IMR-90 (cell line): ENCODE results near the gene MIA2. TPM values are rescaled to one million over a fixed set of nuclear protein-coding genes. Genes with fewer than 3 reads are reported as not detected.

Experiments
- ATAC-seq: fragments of 200-7000 bp; cut with Tn5 transposase; 2 replicates; pipeline ENCODE4 v1.9.1; 2020; ENCODE audit warnings: low read depth, mild to moderate bottlenecking, moderate library complexity
- BruUV-seq: library from RNA; stranded (reverse); fragments of 400-500 nt; replicated peaks from 2 replicates; lab custom pipeline; 2021; lab: Mats Ljungman, UMichigan
- CTCF ChIA-PET: fragments of 300-600 bp; formaldehyde crosslinking; extraction: SDS; loops from one replicate; lab custom pipeline; 2021; ENCODE audit warnings: antibody characterized with exemption; lab: Yijun Ruan, JAX
- POLR2A ChIA-PET: fragments of 300-600 bp; sonication (Branson Sonifier 250); formaldehyde crosslinking; loops from one replicate; lab custom pipeline; 2022; ENCODE audit warnings: antibody characterized with exemption; ENCODE audit not compliant: unreplicated experiment; lab: Charles Lee
- DNase-seq: peaks from one replicate; pipeline ENCODE4 v3.0.0; 2013
- H2AFZ ChIP-seq: replicated peaks from 2 replicates; pipeline ENCODE3; 2013; ENCODE audit warnings: low read length, mild to moderate bottlenecking; ENCODE audit not compliant: poor library complexity
- H2AK5ac ChIP-seq: 2 replicates; pipeline ENCODE4 v1.6.1; 2013; ENCODE audit warnings: low read depth, low read length, inconsistent platforms
- H2AK9ac ChIP-seq: replicated peaks from 2 replicates; pipeline ENCODE3; 2013; ENCODE audit warnings: mild to moderate bottlenecking, low read depth, low read length, moderate library complexity; ENCODE audit not compliant: poor library complexity
- H2BK120ac ChIP-seq: 2 replicates; pipeline ENCODE4 v1.6.1; 2013; ENCODE audit warnings: low read depth, low read length, inconsistent platforms
- H2BK15ac ChIP-seq: 3 replicates; pipeline ENCODE4 v1.6.1; 2013; ENCODE audit warnings: low read depth, low read length, inconsistent platforms
- H2BK20ac ChIP-seq: 2 replicates; pipeline ENCODE4 v1.6.1; 2013; ENCODE audit warnings: low read depth, mild to moderate bottlenecking, inconsistent platforms, low read length, moderate library complexity
- H2BK5ac ChIP-seq: 2 replicates; pipeline ENCODE4 v1.6.1; 2013; ENCODE audit warnings: mild to moderate bottlenecking, low read depth, low read length, inconsistent platforms; ENCODE audit not compliant: poor library complexity, severe bottlenecking
- H3K14ac ChIP-seq: replicated peaks from 2 replicates; pipeline ENCODE4 v1.6.1; 2013; ENCODE audit warnings: low read depth, low read length, inconsistent platforms
- H3K18ac ChIP-seq: 2 replicates; pipeline ENCODE4 v1.6.1; 2013; ENCODE audit warnings: low read depth, low read length, control low read depth
- H3K23ac ChIP-seq: 2 replicates; pipeline ENCODE4 v1.6.1; 2013; ENCODE audit warnings: low read depth, low read length, inconsistent platforms
- H3K27ac ChIP-seq: 2 replicates; pipeline ENCODE4 v1.5.1; 2013; ENCODE audit warnings: mild to moderate bottlenecking, control low read depth, low read length; ENCODE audit not compliant: insufficient read depth
- H3K27me3 ChIP-seq: 2 replicates; pipeline ENCODE4 v1.6.1; 2013; ENCODE audit warnings: low read length; ENCODE audit not compliant: control insufficient read depth, insufficient read depth
- H3K36me3 ChIP-seq: 2 replicates; pipeline ENCODE4 v1.6.1; 2013; ENCODE audit warnings: low read length, mixed read lengths; ENCODE audit not compliant: control insufficient read depth, insufficient read depth
- H3K4ac ChIP-seq: 2 replicates; pipeline ENCODE4 v1.6.1; 2013; ENCODE audit warnings: low read depth, low read length, inconsistent platforms
- H3K4me1 ChIP-seq: 2 replicates; pipeline ENCODE4 v1.6.1; 2013; ENCODE audit warnings: low read length, mixed read lengths; ENCODE audit not compliant: control insufficient read depth, insufficient read depth
- H3K4me2 ChIP-seq: 2 replicates; pipeline ENCODE4 v1.6.1; 2013; ENCODE audit warnings: low read depth, mild to moderate bottlenecking, control low read depth, low read length, moderate library complexity
- H3K4me3 ChIP-seq: 2 replicates; pipeline ENCODE4 v1.5.1; 2013; ENCODE audit warnings: low read depth, mild to moderate bottlenecking, control low read depth, low read length, moderate library complexity; ENCODE audit not compliant: insufficient read depth
- H3K56ac ChIP-seq: 2 replicates; pipeline ENCODE4 v1.6.1; 2013; ENCODE audit warnings: low read length, inconsistent platforms; ENCODE audit not compliant: insufficient read depth; ENCODE audit errors: extremely low read depth
- H3K79me1 ChIP-seq, 2 experiments: 2 replicates each; pipeline ENCODE4 v1.6.1; 2013; ENCODE audit warnings: low read length in 2 of 2, inconsistent platforms in 1 of 2, low read depth in 1 of 2
- H3K9ac ChIP-seq: 2 replicates; pipeline ENCODE4 v1.6.1; 2013; ENCODE audit warnings: low read depth, low read length, control low read depth
- H3K9me1 ChIP-seq: 2 replicates; pipeline ENCODE4 v1.6.1; 2013; ENCODE audit warnings: low read length, inconsistent platforms; ENCODE audit not compliant: insufficient read depth
- H3K9me3 ChIP-seq: 2 replicates; pipeline ENCODE4 v1.6.1; 2013; ENCODE audit warnings: low read length; ENCODE audit not compliant: control insufficient read depth, insufficient read depth
- H4K20me1 ChIP-seq: 2 replicates; pipeline ENCODE4 v1.6.1; 2013; ENCODE audit warnings: low read length, inconsistent platforms; ENCODE audit not compliant: insufficient read depth
- H4K5ac ChIP-seq: 2 replicates; pipeline ENCODE4 v1.6.1; 2013; ENCODE audit warnings: mild to moderate bottlenecking, low read depth, low read length, control low read depth
- H4K8ac ChIP-seq, 2 experiments: 2 replicates each; pipeline ENCODE4 v1.6.1; 2013; ENCODE audit warnings: low read depth in 2 of 2, low read length in 2 of 2, control low read depth in 1 of 2, inconsistent platforms in 1 of 2
- H4K91ac ChIP-seq: 2 replicates; pipeline ENCODE4 v1.6.1; 2013; ENCODE audit warnings: low read depth, low read length, inconsistent platforms; ENCODE audit not compliant: insufficient read depth
- BHLHE40 ChIP-seq: fragments of 150-350 bp; IDR thresholded peaks from 2 replicates; pipeline ENCODE4 v1.6.1; 2016; ENCODE audit warnings: mild to moderate bottlenecking, low read depth, low read length
- CEBPB ChIP-seq: IDR thresholded peaks from 2 replicates; pipeline ENCODE4 v1.6.1; 2012; ENCODE audit warnings: low read depth, low read length, improper control_type of control experiment
- MAFK ChIP-seq: IDR thresholded peaks from 2 replicates; pipeline ENCODE4 v1.6.1; 2012; ENCODE audit warnings: low read depth, low read length, improper control_type of control experiment
- MXI1 ChIP-seq: IDR thresholded peaks from 2 replicates; pipeline ENCODE4 v1.6.1; 2012; ENCODE audit warnings: low read depth, mild to moderate bottlenecking, low read length, moderate library complexity, borderline replicate concordance
- POLR2A ChIP-seq: IDR thresholded peaks from 2 replicates; pipeline ENCODE4 v1.6.1; 2012; ENCODE audit warnings: mild to moderate bottlenecking, low read depth, low read length
- RAD21 ChIP-seq: IDR thresholded peaks from 2 replicates; pipeline ENCODE4 v1.6.1; 2012; ENCODE audit warnings: low read length, improper control_type of control experiment
- RCOR1 ChIP-seq: IDR thresholded peaks from 2 replicates; pipeline ENCODE4 v1.6.1; 2012; ENCODE audit warnings: mild to moderate bottlenecking, low read length, improper control_type of control experiment; ENCODE audit not compliant: insufficient replicate concordance
- RFX5 ChIP-seq: IDR thresholded peaks from 2 replicates; pipeline ENCODE4 v1.8.0; 2012; ENCODE audit warnings: low read depth, mild to moderate bottlenecking, low read length, moderate library complexity
- WGBS, 2 experiments: methylation state at CpG; one replicate each; pipeline versions ENCODE4 v1.1.5 to v1.1.7; 2013; ENCODE audit warnings: missing lambda C conversion rate in 2 of 2; ENCODE audit not compliant: insufficient read length in 1 of 2; ENCODE audit errors: extremely low coverage in 2 of 2; 5-methylcytosine and 5-hydroxymethylcytosine counted together
- dilution Hi-C: fragments of 300-500 bp; cut with HindIII; formaldehyde crosslinking; loops from one replicate; pipeline ENCODE4 v1.14.3; 2018; ENCODE audit warnings: low sequenced_read_pairs; ENCODE audit not compliant: unreplicated experiment
- in situ Hi-C: fragments of 300-500 bp; cut with MboI; formaldehyde crosslinking; loops from 3 replicates; pipeline ENCODE4 v1.14.3; 2019; ENCODE audit warnings: low sequenced_read_pairs, inconsistent platforms, mixed read lengths
- intact Hi-C: fragments of 100-400 bp; cut with micrococcal nuclease; formaldehyde crosslinking; loops from 2 replicates; pipeline ENCODE4 v1.10.0; 2022
- polyA plus RNA-seq, 3 experiments: library from polyadenylated mRNA; depleted of rRNA; stranded (reverse); fragments of >200 nt; gene quantifications; 2 replicates each; pipeline ENCODE4 v1.2.3, GENCODE V29; 2012; ENCODE audit warnings: low replicate concordance in 1 of 3
- total RNA-seq: library from RNA; depleted of rRNA; stranded (reverse); fragments of >200 nt; gene quantifications from 2 replicates; pipeline ENCODE4 v1.2.3, GENCODE V29; 2012

MIA2 gene
- total and polyA plus RNA-seq, 2 of the 4 experiments (the other 2 are of a cell fraction), result 3.9 to 6.8 TPM

- Histone ChIP-seq H3K79me1 (no peaks in the 10 kb centered on the region), H2AK5ac (no peak overlapping the region), H4K8ac (no peak overlapping the region), H3K9ac (no peak overlapping the region), H2BK5ac (no peak overlapping the region), H3K36me3 (no peaks in the 10 kb centered on the region), H2BK20ac (no peak overlapping the region), H2AFZ (no peak overlapping the region), H3K18ac (no peak overlapping the region), H3K4me2 (no peak overlapping the region), H3K9me1 (no peaks in the 10 kb centered on the region), H2AK9ac (no peak overlapping the region), H3K23ac (no peak overlapping the region), H2BK120ac (no peak overlapping the region), H3K14ac (no peak overlapping the region), H3K27me3 (no peaks in the 10 kb centered on the region), H3K56ac (no peak overlapping the region), H4K20me1 (no peaks in the 10 kb centered on the region), H3K9me3 (no peaks in the 10 kb centered on the region), H4K5ac (no peak overlapping the region), H3K4me3 (no peak overlapping the region), H2BK15ac (no peak overlapping the region), H4K91ac (no peak overlapping the region), H3K4ac (no peak overlapping the region), H3K27ac (no peak overlapping the region), H3K4me1 (no peaks in the 10 kb centered on the region)
- ATAC-seq (no peak), DNase-seq (no peak)
- in situ Hi-C loops, result no loop called here
- TF ChIP-seq POLR2A (no peak), CEBPB (no peak), MAFK (no peak), RAD21 (no peak), MXI1 (no peak), RCOR1 (no peak), BHLHE40 (no peak), RFX5 (no peak)
- no TSS peak for BruUV-seq
- POLR2A ChIA-PET, result no interaction called here
- dilution Hi-C loops, result no loop called here
- CTCF ChIA-PET, result interaction anchor here (0.7 kb wide), 1 partner anchor 48 kb away, joined by 3 read pairs; no protein-coding TSS in a partner anchor
- no CpG with 5 or more reads among the region's 4 CpGs for WGBS, 2 experiments
- intact Hi-C loops, result no loop called here
These were observed 150.5 kb downstream of the MIA2 start for GRCh38 chr14:39384177-39384576.
